Measurements from ENCODE around the gene FAM3B. TPM values are rescaled to one million over a fixed set of nuclear protein-coding genes. Genes with fewer than 3 reads are reported as not detected.

Gene FAM3B
- total RNA-seq, 1 experiment from 2014 or later = not detected

DNA sequence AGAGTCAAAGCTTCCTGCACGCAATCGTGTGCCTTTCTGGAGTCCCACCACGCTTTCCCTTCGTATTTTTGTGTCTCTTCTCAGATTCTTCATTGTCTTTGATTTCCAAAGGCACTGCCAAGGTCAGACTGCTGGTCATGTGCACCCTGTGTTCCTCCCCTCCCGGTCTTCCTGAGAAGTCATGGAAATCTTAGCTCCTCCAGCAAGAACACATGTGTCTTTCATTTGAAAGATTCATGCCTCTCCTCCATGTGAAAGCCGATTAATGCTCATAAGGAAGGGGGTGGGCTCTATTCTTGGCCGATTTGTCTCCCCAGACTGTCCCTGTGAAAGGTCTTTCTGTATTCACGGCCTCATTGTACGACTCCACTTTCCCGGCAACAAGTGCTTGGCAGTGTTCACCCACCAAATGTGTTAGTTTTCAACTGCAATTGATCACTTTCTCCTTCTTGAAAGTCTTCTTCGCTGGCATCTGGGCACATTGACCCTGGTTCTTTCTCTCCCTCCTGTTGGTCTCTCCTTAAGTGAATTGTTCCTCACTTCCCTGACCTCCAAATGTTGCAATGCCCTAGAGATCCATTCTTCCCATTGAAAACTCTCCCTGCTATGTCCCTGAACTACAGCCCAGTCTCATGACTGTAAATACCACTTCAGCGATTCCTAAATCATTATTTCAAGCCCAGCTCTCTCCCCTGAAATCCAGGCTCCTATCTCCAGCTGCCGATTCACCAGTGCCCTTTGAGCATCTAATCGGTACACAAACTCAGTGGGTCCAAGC is 70.6 kb downstream of the FAM3B start:
- BruUV-seq (replicated peaks) = no TSS peak
- DNase-seq (ENCODE audit: unreplicated experiment) = no peak
- intact Hi-C loops (cut with micrococcal nuclease) = no loop called here
- H3K4me3 Mint-ChIP-seq (ENCODE audit: unreplicated experiment) = no peak overlapping the region
- H3K9me3 Mint-ChIP-seq (ENCODE audit: unreplicated experiment) = no peaks in the 10 kb centered on the region
- TF ChIP-seq, protein P1, sequence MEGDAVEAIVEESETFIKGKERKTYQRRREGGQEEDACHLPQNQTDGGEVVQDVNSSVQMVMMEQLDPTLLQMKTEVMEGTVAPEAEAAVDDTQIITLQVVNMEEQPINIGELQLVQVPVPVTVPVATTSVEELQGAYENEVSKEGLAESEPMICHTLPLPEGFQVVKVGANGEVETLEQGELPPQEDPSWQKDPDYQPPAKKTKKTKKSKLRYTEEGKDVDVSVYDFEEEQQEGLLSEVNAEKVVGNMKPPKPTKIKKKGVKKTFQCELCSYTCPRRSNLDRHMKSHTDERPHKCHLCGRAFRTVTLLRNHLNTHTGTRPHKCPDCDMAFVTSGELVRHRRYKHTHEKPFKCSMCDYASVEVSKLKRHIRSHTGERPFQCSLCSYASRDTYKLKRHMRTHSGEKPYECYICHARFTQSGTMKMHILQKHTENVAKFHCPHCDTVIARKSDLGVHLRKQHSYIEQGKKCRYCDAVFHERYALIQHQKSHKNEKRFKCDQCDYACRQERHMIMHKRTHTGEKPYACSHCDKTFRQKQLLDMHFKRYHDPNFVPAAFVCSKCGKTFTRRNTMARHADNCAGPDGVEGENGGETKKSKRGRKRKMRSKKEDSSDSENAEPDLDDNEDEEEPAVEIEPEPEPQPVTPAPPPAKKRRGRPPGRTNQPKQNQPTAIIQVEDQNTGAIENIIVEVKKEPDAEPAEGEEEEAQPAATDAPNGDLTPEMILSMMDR (IDR thresholded peaks at IDR 0.05; ENCODE audit: unreplicated experiment) = no peak
- ChIA-PET POLR2A (no interaction called here), CTCF (interaction anchor here (0.7 kb wide), 1 partner anchor 244 kb away, joined by 3 read pairs; no protein-coding TSS in a partner anchor)
- H3K27me3 Mint-ChIP-seq (ENCODE audit: insufficient read depth, unreplicated experiment) = peaks cover 26% of the 10 kb centered on the region
- no peak overlapping the region for H3K27ac Mint-ChIP-seq (ENCODE audit: low read depth, unreplicated experiment)
- no peaks in the 10 kb centered on the region for H3K36me3 Mint-ChIP-seq (ENCODE audit: insufficient read depth, unreplicated experiment)
- peaks cover 5% of the 10 kb centered on the region for H3K4me1 Mint-ChIP-seq (ENCODE audit: insufficient read depth, unreplicated experiment)

DNA sequence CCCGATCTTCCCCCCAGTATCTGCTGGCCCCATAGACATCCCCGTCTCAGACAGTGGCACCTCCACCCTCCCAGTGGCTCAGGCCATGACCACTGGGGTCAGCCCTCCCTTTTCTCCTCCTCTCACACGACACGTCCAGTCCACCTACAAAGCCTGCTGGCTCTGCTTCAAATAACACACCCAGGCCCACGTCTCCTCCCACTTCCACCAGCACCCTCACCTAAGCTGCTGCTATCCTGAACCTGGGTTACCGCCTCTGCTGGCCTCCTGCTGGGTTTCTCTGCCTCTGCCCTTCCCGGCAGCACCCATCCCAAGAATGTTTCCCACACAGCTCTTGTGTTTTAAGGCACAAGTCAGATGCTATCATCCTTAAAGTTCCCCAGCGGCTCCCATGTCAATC is 71.2 kb downstream of the FAM3B start:
- intact Hi-C loops (cut with micrococcal nuclease) = no loop called here
- Mint-ChIP-seq H3K9me3 (ENCODE audit: unreplicated experiment) (no peaks in the 10 kb centered on the region), H3K4me3 (ENCODE audit: unreplicated experiment) (no peak overlapping the region), H3K27me3 (ENCODE audit: insufficient read depth, unreplicated experiment) (peaks cover 27% of the 10 kb centered on the region), H3K36me3 (ENCODE audit: insufficient read depth, unreplicated experiment) (no peaks in the 10 kb centered on the region), H3K4me1 (ENCODE audit: insufficient read depth, unreplicated experiment) (peaks cover 5% of the 10 kb centered on the region), H3K27ac (ENCODE audit: low read depth, unreplicated experiment) (no peak overlapping the region)
- no TSS peak for BruUV-seq (replicated peaks)
- CTCF ChIA-PET = no interaction called here
- DNase-seq (ENCODE audit: unreplicated experiment) = no peak
- POLR2A ChIA-PET = no interaction called here
- TF ChIP-seq, protein P1 (IDR thresholded peaks at IDR 0.05; ENCODE audit: unreplicated experiment) = no peak

DNA sequence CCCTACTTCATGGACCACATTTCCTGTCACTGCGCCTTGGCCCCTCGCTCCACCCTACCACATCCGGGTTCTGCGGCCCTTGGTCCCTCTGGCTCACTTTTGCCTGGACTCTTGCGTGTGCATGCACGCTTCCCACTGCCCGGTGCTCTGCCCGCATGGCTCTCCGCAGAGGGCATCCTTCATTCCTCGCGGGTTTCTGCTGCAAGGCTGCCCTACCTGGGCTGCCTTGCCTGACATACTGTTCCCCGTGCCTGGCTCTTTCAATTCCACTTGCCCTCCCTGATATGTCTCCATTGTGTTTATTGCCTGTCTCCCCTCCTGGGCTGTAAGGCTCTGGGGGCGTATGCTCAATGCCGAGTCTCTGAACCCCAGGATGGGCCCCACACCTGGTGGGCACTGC is 71.7 kb downstream of the FAM3B start:
- H3K4me1 Mint-ChIP-seq (ENCODE audit: insufficient read depth, unreplicated experiment) = peaks cover 5% of the 10 kb centered on the region
- H3K36me3 Mint-ChIP-seq (ENCODE audit: insufficient read depth, unreplicated experiment) = no peaks in the 10 kb centered on the region
- ChIA-PET CTCF (no interaction called here), POLR2A (no interaction called here)
- H3K9me3 Mint-ChIP-seq (ENCODE audit: unreplicated experiment) = no peaks in the 10 kb centered on the region
- intact Hi-C loops (cut with micrococcal nuclease) = no loop called here
- no peak overlapping the region for H3K4me3 Mint-ChIP-seq (ENCODE audit: unreplicated experiment)
- H3K27me3 Mint-ChIP-seq (ENCODE audit: insufficient read depth, unreplicated experiment) = peaks cover 32% of the 10 kb centered on the region
- no peak overlapping the region for H3K27ac Mint-ChIP-seq (ENCODE audit: low read depth, unreplicated experiment)
- no TSS peak for BruUV-seq (replicated peaks)
- no peak for DNase-seq (ENCODE audit: unreplicated experiment)
- TF ChIP-seq, protein P1 (IDR thresholded peaks at IDR 0.05; ENCODE audit: unreplicated experiment) = no peak

DNA sequence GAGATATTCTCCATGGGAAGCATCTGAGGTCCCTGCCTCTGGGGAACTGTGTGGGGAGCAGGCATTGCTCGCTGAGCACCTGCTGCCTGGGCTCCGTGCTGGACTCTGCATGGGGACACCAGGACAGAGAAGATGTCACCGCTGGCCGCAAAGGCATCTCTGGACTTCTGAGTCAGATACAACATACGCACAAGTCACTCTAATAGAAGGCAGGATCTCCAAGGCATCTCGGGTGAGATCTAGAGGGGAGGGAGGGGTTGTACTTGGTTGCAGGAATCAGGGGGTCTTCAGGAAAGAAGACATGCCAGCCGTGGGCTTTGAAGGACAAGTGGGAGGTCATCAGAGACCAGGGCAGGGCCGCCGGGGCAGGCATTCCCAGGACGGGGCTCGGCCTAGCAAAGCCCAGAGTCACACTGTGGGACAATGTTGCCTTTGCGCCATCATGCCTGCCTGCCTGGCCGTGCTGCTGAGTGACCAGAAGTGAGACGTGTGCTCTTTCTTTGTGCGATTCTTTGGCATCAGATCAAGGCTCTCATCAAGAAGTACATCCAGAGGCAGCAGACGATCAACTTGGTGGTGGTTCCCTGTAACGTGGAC is 73.5 kb downstream of the FAM3B start:
- Mint-ChIP-seq H3K27me3 (ENCODE audit: insufficient read depth, unreplicated experiment) (peaks cover 50% of the 10 kb centered on the region), H3K9me3 (ENCODE audit: unreplicated experiment) (peaks cover 6% of the 10 kb centered on the region), H3K27ac (ENCODE audit: low read depth, unreplicated experiment) (no peak overlapping the region), H3K36me3 (ENCODE audit: insufficient read depth, unreplicated experiment) (no peaks in the 10 kb centered on the region), H3K4me1 (ENCODE audit: insufficient read depth, unreplicated experiment) (peaks cover 5% of the 10 kb centered on the region), H3K4me3 (ENCODE audit: unreplicated experiment) (no peak overlapping the region)
- intact Hi-C loops (cut with micrococcal nuclease) = no loop called here
- no TSS peak for BruUV-seq (replicated peaks)
- ChIA-PET CTCF (no interaction called here), POLR2A (no interaction called here)
- TF ChIP-seq, protein P1 (IDR thresholded peaks at IDR 0.05; ENCODE audit: unreplicated experiment) = no peak
- no peak for DNase-seq (ENCODE audit: unreplicated experiment)
